HepG2 (cell line): ENCODE measurements around the gene STX1B. TPM values are rescaled to one million over a fixed set of nuclear protein-coding genes. Genes with fewer than 3 reads are reported as not detected.

ENCODE experiments used
- ARNT2 ChIP-seq: sonication (generic); formaldehyde crosslinking; IDR thresholded peaks from 2 replicates; pipeline ENCODE4 v1.8.0; 2022; ENCODE audit warnings: mild to moderate bottlenecking, low read depth, missing genetic modification reagents, moderate library complexity
- ATF7 ChIP-seq, 2 experiments: fragments of 450-650 bp in 1 of 2; sonication (generic) in 1 of 2; formaldehyde crosslinking in 1 of 2; IDR thresholded peaks; 2 replicates each; pipeline versions ENCODE4 v1.4.0 to v1.6.1; 2016 to 2020; ENCODE audit warnings: antibody characterized with exemption in 1 of 2, mild to moderate bottlenecking in 1 of 2, missing genetic modification reagents in 1 of 2
- GATAD1 ChIP-seq: IDR thresholded peaks from 2 replicates; pipeline ENCODE4 v1.6.1; 2016; ENCODE audit warnings: missing genetic modification reagents, missing compliant biosample characterization
- MZF1 ChIP-seq: sonication (generic); formaldehyde crosslinking; IDR thresholded peaks from 2 replicates; pipeline ENCODE4 v1.8.1; 2023; ENCODE audit warnings: mild to moderate bottlenecking, missing genetic modification reagents, borderline replicate concordance
- REXO4 ChIP-seq: sonication (generic); formaldehyde crosslinking; IDR thresholded peaks from 2 replicates; pipeline ENCODE4 v1.8.0; 2022; ENCODE audit warnings: missing genetic modification reagents, mild to moderate bottlenecking, borderline replicate concordance
- ZNF782 ChIP-seq: sonication (generic); formaldehyde crosslinking; IDR thresholded peaks from 2 replicates; pipeline ENCODE4 v1.4.0; 2020; ENCODE audit warnings: missing genetic modification reagents, mild to moderate bottlenecking, borderline replicate concordance
- polyA plus RNA-seq, 8 experiments: library from polyadenylated mRNA; depleted of rRNA in 3 of 8; stranded (reverse) in 7 of 8; unstranded in 1 of 8; fragments of >200 nt; fragmentation: Illumina TruSeq in 4 of 8; extraction: Trizol in 4 of 8; gene quantifications; 2 replicates each; pipeline versions ENCODE4 v1.2.1 to v1.2.3, GENCODE V29; 2011 to 2016; ENCODE audit warnings: low read depth in 4 of 8, missing spikeins in 1 of 8, mixed read lengths in 1 of 8; ENCODE audit not compliant: insufficient read depth in 1 of 8
- total RNA-seq, 5 experiments: library from RNA; depleted of rRNA; stranded (reverse); fragments of >200 nt; fragmentation: Illumina TruSeq; extraction: Trizol; gene quantifications; 2 replicates each; pipeline ENCODE4 v1.2.3, GENCODE V29; 2016; ENCODE audit warnings: low read depth in 1 of 5
- TF ChIP-seq, protein P1 (sequence below): sonication (generic); formaldehyde crosslinking; IDR thresholded peaks from 2 replicates; pipeline ENCODE4 v1.4.0; 2020; ENCODE audit warnings: missing genetic modification reagents, borderline replicate concordance
- TF ChIP-seq, protein P2 (sequence below): sonication (generic); formaldehyde crosslinking; IDR thresholded peaks from 2 replicates; pipeline ENCODE4 v1.5.0; 2020; ENCODE audit warnings: mild to moderate bottlenecking, missing genetic modification reagents
- TF ChIP-seq, protein P3 (sequence below): sonication (generic); formaldehyde crosslinking; IDR thresholded peaks from 2 replicates; pipeline ENCODE4 v1.5.0; 2020; ENCODE audit warnings: mild to moderate bottlenecking, missing genetic modification reagents, borderline replicate concordance
- TF ChIP-seq, protein P4 (sequence below): fragments of 450-650 bp; IDR thresholded peaks from 2 replicates; pipeline ENCODE4 v1.6.1; 2017

The STX1B gene
- total and polyA plus RNA-seq, 2 of the 13 experiments (the other 11 are each of a cell fraction or from before 2014, with no cell fraction given): 2.1 to 3.0 TPM

DNA sequence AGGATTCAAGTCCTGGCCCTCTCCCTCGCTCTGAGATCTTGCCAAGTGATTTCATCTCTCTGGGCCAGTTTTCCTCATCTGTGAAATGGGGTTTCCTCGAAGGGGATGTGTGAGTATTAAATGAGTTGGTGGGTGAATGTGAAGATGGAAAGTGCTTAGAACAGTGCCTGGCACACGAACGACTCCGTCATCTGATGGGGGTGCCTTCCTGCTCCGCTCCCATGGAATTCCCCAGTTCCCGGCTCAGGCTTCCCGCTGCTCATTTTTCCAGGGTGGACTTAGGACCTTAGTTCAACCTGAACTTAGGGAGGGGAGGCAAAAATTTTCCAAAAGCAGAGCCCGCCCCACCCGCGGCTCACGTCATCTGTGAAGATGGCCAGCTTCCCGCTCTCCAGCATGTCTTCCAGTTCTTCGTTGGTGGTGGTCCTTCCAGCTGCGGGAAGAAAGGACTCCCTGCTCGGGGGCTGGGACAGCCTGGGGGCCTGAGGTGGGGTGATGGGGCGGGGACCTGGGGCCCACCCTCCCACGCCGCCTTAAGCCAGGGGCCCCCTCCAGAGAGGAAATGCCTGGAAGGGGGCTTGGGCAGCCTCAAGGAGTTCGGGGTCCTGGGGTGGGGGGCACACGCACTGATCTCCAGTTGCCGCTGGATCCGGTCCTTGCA lies 14.0 kb downstream of the STX1B start (continued):
- TF ChIP-seq, protein P1, sequence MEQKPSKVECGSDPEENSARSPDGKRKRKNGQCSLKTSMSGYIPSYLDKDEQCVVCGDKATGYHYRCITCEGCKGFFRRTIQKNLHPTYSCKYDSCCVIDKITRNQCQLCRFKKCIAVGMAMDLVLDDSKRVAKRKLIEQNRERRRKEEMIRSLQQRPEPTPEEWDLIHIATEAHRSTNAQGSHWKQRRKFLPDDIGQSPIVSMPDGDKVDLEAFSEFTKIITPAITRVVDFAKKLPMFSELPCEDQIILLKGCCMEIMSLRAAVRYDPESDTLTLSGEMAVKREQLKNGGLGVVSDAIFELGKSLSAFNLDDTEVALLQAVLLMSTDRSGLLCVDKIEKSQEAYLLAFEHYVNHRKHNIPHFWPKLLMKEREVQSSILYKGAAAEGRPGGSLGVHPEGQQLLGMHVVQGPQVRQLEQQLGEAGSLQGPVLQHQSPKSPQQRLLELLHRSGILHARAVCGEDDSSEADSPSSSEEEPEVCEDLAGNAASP (CRISPR knock-in tag): peak; percentile 52; the same call in 1 of the 2 replicates
- TF ChIP-seq, protein P2, sequence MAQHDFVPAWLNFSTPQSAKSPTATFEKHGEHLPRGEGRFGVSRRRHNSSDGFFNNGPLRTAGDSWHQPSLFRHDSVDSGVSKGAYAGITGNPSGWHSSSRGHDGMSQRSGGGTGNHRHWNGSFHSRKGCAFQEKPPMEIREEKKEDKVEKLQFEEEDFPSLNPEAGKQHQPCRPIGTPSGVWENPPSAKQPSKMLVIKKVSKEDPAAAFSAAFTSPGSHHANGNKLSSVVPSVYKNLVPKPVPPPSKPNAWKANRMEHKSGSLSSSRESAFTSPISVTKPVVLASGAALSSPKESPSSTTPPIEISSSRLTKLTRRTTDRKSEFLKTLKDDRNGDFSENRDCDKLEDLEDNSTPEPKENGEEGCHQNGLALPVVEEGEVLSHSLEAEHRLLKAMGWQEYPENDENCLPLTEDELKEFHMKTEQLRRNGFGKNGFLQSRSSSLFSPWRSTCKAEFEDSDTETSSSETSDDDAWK (CRISPR knock-in tag): no peak
- TF ChIP-seq REXO4 (no peak), GATAD1 (CRISPR knock-in tag) (no peak), ZNF782 (CRISPR knock-in tag) (no peak), ATF7 (IDR thresholded peaks at IDR 0.05) (no peak), ATF7 (CRISPR knock-in tag; IDR thresholded peaks at IDR 0.05) (0 out of 2 replicates have a peak, but pooled peaks have one; percentile 56), MZF1 (no peak), ARNT2 (CRISPR knock-in tag) (0 out of 2 replicates have a peak, but pooled peaks have one; percentile 15)
- TF ChIP-seq, protein P3, sequence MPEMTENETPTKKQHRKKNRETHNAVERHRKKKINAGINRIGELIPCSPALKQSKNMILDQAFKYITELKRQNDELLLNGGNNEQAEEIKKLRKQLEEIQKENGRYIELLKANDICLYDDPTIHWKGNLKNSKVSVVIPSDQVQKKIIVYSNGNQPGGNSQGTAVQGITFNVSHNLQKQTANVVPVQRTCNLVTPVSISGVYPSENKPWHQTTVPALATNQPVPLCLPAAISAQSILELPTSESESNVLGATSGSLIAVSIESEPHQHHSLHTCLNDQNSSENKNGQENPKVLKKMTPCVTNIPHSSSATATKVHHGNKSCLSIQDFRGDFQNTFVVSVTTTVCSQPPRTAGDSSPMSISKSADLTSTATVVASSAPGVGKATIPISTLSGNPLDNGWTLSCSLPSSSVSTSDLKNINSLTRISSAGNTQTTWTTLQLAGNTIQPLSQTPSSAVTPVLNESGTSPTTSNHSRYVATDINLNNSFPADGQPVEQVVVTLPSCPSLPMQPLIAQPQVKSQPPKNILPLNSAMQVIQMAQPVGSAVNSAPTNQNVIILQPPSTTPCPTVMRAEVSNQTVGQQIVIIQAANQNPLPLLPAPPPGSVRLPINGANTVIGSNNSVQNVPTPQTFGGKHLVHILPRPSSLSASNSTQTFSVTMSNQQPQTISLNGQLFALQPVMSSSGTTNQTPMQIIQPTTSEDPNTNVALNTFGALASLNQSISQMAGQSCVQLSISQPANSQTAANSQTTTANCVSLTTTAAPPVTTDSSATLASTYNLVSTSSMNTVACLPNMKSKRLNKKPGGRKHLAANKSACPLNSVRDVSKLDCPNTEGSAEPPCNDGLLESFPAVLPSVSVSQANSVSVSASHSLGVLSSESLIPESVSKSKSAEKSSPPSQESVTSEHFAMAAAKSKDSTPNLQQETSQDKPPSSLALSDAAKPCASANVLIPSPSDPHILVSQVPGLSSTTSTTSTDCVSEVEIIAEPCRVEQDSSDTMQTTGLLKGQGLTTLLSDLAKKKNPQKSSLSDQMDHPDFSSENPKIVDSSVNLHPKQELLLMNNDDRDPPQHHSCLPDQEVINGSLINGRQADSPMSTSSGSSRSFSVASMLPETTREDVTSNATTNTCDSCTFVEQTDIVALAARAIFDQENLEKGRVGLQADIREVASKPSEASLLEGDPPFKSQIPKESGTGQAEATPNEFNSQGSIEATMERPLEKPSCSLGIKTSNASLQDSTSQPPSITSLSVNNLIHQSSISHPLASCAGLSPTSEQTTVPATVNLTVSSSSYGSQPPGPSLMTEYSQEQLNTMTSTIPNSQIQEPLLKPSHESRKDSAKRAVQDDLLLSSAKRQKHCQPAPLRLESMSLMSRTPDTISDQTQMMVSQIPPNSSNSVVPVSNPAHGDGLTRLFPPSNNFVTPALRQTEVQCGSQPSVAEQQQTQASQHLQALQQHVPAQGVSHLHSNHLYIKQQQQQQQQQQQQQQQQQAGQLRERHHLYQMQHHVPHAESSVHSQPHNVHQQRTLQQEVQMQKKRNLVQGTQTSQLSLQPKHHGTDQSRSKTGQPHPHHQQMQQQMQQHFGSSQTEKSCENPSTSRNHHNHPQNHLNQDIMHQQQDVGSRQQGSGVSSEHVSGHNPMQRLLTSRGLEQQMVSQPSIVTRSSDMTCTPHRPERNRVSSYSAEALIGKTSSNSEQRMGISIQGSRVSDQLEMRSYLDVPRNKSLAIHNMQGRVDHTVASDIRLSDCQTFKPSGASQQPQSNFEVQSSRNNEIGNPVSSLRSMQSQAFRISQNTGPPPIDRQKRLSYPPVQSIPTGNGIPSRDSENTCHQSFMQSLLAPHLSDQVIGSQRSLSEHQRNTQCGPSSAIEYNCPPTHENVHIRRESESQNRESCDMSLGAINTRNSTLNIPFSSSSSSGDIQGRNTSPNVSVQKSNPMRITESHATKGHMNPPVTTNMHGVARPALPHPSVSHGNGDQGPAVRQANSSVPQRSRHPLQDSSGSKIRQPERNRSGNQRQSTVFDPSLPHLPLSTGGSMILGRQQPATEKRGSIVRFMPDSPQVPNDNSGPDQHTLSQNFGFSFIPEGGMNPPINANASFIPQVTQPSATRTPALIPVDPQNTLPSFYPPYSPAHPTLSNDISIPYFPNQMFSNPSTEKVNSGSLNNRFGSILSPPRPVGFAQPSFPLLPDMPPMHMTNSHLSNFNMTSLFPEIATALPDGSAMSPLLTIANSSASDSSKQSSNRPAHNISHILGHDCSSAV (CRISPR knock-in tag): no peak
- TF ChIP-seq, protein P4, sequence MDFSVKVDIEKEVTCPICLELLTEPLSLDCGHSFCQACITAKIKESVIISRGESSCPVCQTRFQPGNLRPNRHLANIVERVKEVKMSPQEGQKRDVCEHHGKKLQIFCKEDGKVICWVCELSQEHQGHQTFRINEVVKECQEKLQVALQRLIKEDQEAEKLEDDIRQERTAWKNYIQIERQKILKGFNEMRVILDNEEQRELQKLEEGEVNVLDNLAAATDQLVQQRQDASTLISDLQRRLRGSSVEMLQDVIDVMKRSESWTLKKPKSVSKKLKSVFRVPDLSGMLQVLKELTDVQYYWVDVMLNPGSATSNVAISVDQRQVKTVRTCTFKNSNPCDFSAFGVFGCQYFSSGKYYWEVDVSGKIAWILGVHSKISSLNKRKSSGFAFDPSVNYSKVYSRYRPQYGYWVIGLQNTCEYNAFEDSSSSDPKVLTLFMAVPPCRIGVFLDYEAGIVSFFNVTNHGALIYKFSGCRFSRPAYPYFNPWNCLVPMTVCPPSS: no peak
